Mesodermal cell (in vitro differentiated cells): ENCODE results near the gene VSTM2L.

ENCODE experiments used
- H3K27ac ChIP-seq: 2 replicates; pipeline ENCODE4 v1.7.0; 2013; ENCODE audit warnings: mild to moderate bottlenecking, low read depth, low read length, moderate library complexity; ENCODE audit not compliant: severe bottlenecking
- H3K36me3 ChIP-seq: 2 replicates; pipeline ENCODE4 v1.7.1; 2013; ENCODE audit warnings: mild to moderate bottlenecking, low read length, moderate library complexity; ENCODE audit not compliant: control insufficient read depth, insufficient read depth
- H3K4me1 ChIP-seq: one replicate; pipeline ENCODE4 v1.7.1; 2013; ENCODE audit warnings: mild to moderate bottlenecking, low read length; ENCODE audit not compliant: insufficient read depth, control insufficient read depth, poor library complexity, severe bottlenecking
- H3K4me3 ChIP-seq: 2 replicates; pipeline ENCODE4 v1.7.0; 2013; ENCODE audit warnings: low read length, control low read depth, mild to moderate bottlenecking; ENCODE audit not compliant: insufficient read depth, poor library complexity, severe bottlenecking; ENCODE audit errors: extremely low read depth
- H3K9me3 ChIP-seq: 2 replicates; pipeline ENCODE4 v1.7.1; 2013; ENCODE audit warnings: mild to moderate bottlenecking, low read length, moderate library complexity; ENCODE audit not compliant: control insufficient read depth
- WGBS, 2 experiments: methylation state at CpG; one replicate each; pipeline ENCODE4 v1.1.5; 2013; ENCODE audit warnings: missing lambda C conversion rate in 2 of 2; ENCODE audit not compliant: insufficient coverage in 2 of 2; 5-methylcytosine and 5-hydroxymethylcytosine counted together

Gene VSTM2L

DNA sequence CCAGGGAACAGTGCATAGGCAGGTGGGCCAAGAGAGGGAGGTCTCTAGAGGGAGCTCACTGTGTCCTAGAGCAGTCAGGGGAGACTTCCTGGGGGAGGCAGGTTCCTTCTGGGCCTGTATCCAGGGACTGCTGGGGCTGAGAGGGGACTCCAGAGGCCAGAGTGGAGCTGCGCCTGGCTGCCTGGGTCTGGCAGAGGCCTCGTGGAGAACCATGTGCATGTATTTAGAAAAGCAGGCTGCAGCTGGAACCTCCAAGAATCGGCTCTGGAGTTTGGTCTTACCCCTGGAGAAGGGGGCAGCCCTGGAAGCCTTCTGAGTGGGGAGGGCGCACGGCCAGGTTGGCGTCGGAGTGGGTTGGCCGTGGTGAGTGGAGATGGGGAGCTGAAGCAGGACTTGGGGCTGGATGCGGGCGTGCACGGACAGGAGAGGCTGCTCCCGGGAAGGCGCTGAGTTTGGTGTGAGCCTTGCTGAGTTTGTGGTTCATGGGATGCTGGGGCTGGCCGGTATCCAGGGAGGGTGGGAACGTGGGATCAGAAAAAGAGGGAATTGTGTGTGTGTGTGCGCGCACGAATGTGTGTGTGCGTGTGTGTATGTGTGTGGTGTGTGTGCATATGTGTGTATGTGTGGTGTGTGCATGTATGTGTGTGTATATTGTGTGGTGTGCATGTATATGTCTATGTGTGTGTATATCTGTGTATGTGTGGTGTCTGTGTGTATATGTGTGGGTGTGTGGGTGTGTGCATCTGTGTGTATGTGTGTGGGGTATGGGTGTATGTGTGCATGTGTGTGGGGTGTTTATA is 10.8 kb downstream of the VSTM2L start:
- H3K36me3 ChIP-seq: no peaks in the 10 kb centered on the region
- WGBS, 2 experiments: 79 to 82% methylated on average over 13 to 19 of the region's 19 CpGs
- H3K4me3 ChIP-seq: no peak overlapping the region
- no peak overlapping the region for H3K27ac ChIP-seq
- H3K9me3 ChIP-seq: no peaks in the 10 kb centered on the region
- H3K4me1 ChIP-seq: peaks cover 26% of the 10 kb centered on the region

- Histone ChIP-seq H3K4me1 (peaks cover 26% of the 10 kb centered on the region), H3K4me3 (no peak overlapping the region), H3K36me3 (no peaks in the 10 kb centered on the region), H3K27ac (peak overlapping the region; percentile 74), H3K9me3 (no peaks in the 10 kb centered on the region)
- WGBS, 2 experiments: 64 to 68% methylated on average over 2 to 4 of the region's 5 CpGs
Observed at GRCh38 chr20:37914367-37914671, 11.4 kb downstream of the VSTM2L start.

- WGBS, 2 experiments: 8 to 16% methylated on average over 23 to 31 of the region's 34 CpGs
- Histone ChIP-seq H3K4me3 (peak overlapping the region; percentile 14), H3K27ac (peak overlapping the region; percentile 74), H3K9me3 (no peaks in the 10 kb centered on the region), H3K36me3 (no peaks in the 10 kb centered on the region), H3K4me1 (peaks cover 26% of the 10 kb centered on the region)
Observed at GRCh38 chr20:37914672-37915433, 11.9 kb downstream of the VSTM2L start.

DNA sequence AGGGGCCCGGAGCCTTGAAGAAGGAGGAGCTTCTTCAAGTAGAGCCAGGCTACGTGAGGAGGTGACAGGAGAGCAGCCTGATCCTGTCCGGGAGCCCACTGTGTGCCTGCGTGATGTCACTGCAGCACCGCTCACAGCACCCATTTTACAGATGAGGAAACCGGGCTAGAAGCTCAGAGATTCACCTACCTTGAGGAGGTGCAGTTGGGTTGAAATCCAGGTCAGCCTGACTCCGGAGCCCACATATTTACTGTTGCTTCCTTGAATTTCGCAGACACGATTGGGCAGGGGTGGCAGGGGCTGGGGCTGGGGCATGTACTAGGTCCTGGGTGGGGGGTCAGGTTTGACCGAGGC is 12.5 kb downstream of the VSTM2L start:
- peak overlapping the region; percentile 74 for H3K27ac ChIP-seq
- H3K9me3 ChIP-seq: no peaks in the 10 kb centered on the region
- no peaks in the 10 kb centered on the region for H3K36me3 ChIP-seq
- H3K4me1 ChIP-seq: peaks cover 26% of the 10 kb centered on the region
- WGBS, 2 experiments: 7 to 41% methylated on average over 3 to 6 of the region's 10 CpGs
- H3K4me3 ChIP-seq: peak overlapping the region; percentile 14

- no peaks in the 10 kb centered on the region for H3K36me3 ChIP-seq
- no peak overlapping the region for H3K27ac ChIP-seq
- peaks cover 26% of the 10 kb centered on the region for H3K4me1 ChIP-seq
- H3K4me3 ChIP-seq: no peak overlapping the region
- 17 to 30% methylated on average over 11 of the region's 21 CpGs for WGBS, 2 experiments
- no peaks in the 10 kb centered on the region for H3K9me3 ChIP-seq
Observed at GRCh38 chr20:37915800-37916570, 13.1 kb downstream of the VSTM2L start.

DNA sequence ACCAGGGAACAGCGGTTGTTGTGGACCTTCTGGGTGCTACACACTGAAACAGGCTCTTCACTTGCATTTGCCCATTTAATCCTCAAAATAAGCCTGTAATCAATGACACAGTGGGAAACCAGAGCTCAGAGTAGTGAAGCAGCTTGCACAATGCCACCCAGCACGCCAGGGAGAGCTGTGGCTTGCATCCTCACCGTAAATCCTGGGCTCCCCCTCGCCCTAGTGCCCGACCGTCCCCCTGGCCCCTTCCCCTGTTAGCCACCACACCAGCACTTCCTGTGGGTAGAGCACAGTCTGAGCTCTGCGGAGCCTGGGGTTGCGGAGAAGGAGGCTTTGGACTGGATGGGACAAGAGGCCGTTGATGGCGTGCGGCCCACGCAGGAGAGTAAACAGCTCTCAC is 14.5 kb downstream of the VSTM2L start:
- H3K4me1 ChIP-seq: peaks cover 23% of the 10 kb centered on the region
- H3K9me3 ChIP-seq: no peaks in the 10 kb centered on the region
- H3K27ac ChIP-seq: no peak overlapping the region
- no peaks in the 10 kb centered on the region for H3K36me3 ChIP-seq
- H3K4me3 ChIP-seq: no peak overlapping the region
- WGBS, 2 experiments: 81 to 87% methylated on average over 8 to 10 of the region's 12 CpGs

DNA sequence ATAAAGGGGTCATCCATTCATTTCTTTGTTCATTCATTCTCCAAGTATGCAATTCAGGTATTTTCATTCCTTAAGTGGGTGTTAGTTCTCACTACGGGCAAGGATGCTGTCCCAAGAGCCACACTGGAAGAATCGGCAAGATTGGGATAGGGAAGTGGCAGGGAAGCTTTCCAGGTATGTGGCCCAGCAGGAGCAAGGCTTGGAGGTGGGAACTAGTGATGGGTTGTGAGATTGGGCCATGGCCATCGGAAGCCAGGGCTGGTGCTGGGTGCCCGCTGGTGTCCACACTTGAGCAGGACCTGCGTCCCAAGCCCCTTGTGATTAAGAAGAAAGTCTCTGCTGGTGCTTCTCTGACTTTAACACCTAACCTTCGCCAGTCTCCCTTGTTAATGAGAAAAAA is 15.1 kb downstream of the VSTM2L start:
- Histone ChIP-seq H3K4me3 (no peak overlapping the region), H3K9me3 (no peaks in the 10 kb centered on the region), H3K4me1 (peaks cover 22% of the 10 kb centered on the region), H3K27ac (no peak overlapping the region), H3K36me3 (no peaks in the 10 kb centered on the region)
- WGBS, 2 experiments: 89% methylated on average over 4 to 6 of the region's 6 CpGs

DNA sequence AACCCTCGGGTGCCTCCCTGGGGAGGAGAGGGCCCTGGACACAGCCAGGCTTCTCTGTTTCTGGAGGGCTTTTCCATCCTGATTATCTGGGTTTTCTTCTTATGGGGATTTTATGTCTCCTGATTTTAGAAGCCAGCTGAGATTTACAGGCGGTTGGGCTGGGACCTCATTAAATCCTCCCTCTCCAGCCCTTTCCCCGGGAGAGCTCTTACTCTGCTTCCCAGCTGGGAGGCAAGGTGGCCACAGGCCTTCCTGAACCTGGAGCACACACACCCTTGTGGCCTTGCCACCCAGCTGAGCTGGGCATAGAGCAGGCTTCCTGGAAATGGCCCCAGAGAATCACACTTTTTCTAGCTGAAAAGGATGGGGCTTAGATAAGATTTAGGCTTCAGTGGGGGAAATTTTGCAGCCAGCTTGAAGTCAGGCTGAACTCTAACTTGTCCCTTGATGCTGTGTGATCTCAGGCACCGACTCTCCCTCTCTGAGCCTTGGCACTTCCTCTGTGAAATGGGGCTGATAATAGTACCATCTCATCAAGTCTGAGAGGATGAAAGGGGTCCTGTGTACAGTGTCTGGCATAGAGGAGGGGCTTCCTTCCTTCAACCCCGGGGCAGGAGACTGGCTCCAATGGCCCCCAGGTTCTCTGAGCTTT is 16.6 kb downstream of the VSTM2L start:
- Histone ChIP-seq H3K4me1 (peaks cover 16% of the 10 kb centered on the region), H3K9me3 (no peaks in the 10 kb centered on the region), H3K4me3 (no peak overlapping the region), H3K27ac (no peak overlapping the region), H3K36me3 (no peaks in the 10 kb centered on the region)
- 66 to 82% methylated on average over 4 of the region's 5 CpGs for WGBS, 2 experiments

- WGBS, 2 experiments: 92 to 96% methylated on average over 5 of the region's 6 CpGs
- H3K27ac ChIP-seq: no peak overlapping the region
- H3K36me3 ChIP-seq: no peaks in the 10 kb centered on the region
- H3K9me3 ChIP-seq: no peaks in the 10 kb centered on the region
- H3K4me3 ChIP-seq: no peak overlapping the region
- H3K4me1 ChIP-seq: peaks cover 12% of the 10 kb centered on the region
Observed at GRCh38 chr20:37920270-37920669, 17.3 kb downstream of the VSTM2L start.

GRCh38 chr20:37920679-37921322 is 17.9 kb downstream of the VSTM2L start:
- 80 to 100% methylated on average over 1 of the region's 1 CpG for WGBS, 2 experiments
- Histone ChIP-seq H3K27ac (no peak overlapping the region), H3K9me3 (no peaks in the 10 kb centered on the region), H3K36me3 (no peaks in the 10 kb centered on the region), H3K4me3 (no peak overlapping the region), H3K4me1 (peaks cover 7% of the 10 kb centered on the region)
